DOHH2 (cell line): ENCODE data around the gene LRRC56.

Source experiments
- CTCF ChIP-seq: fragments of 200-600 bp; sonication (generic); IDR thresholded peaks from one replicate; pipeline ENCODE4 v1.5.1; 2014; ENCODE audit warnings: antibody characterized with exemption, mild to moderate bottlenecking, low read depth, low read length; ENCODE audit not compliant: poor library complexity, severe bottlenecking
- EZH2phosphoT487 ChIP-seq: fragments of 200-600 bp; sonication (generic); IDR thresholded peaks from 2 replicates; pipeline ENCODE4 v1.6.1; 2017; ENCODE audit warnings: borderline replicate concordance, mild to moderate bottlenecking, antibody characterized with exemption, low read length, moderate library complexity, mixed read lengths

GRCh38 chr11:540583-541432 lies 3.5 kb downstream of the LRRC56 start:
- TF ChIP-seq CTCF (no peak), EZH2phosphoT487 (no peak)
